K562 (cell line): ENCODE results near the gene MOB3B. TPM values are rescaled to one million over a fixed set of nuclear protein-coding genes. Genes with fewer than 3 reads are reported as not detected.

ENCODE experiments used
- ATF7 ChIP-seq: fragments of 450-650 bp; IDR thresholded peaks from 2 replicates; pipeline ENCODE4 v1.7.1; 2014; ENCODE audit warnings: mild to moderate bottlenecking, moderate library complexity
- BRF1 ChIP-seq: IDR thresholded peaks from 3 replicates; pipeline ENCODE4 v1.6.1; 2011; ENCODE audit warnings: borderline replicate concordance, mild to moderate bottlenecking; ENCODE audit not compliant: insufficient read length; ENCODE audit errors: extremely low read depth
- CBFA2T3 ChIP-seq: fragments of 450-650 bp; IDR thresholded peaks from 2 replicates; pipeline ENCODE4 v1.6.1; 2017
- CC2D1A ChIP-seq: fragments of 450-650 bp; IDR thresholded peaks from 2 replicates; pipeline ENCODE4 v1.6.1; 2017; ENCODE audit warnings: mild to moderate bottlenecking
- DMBX1 ChIP-seq: fragments of 250-450 bp; sonication (Bioruptor Pico); IDR thresholded peaks from 2 replicates; pipeline ENCODE4 v1.8.0; 2022; ENCODE audit warnings: inconsistent platforms, mild to moderate bottlenecking, moderate library complexity, borderline replicate concordance
- FOXA3 ChIP-seq, 2 experiments: fragments of 450-650 bp in 1 of 2; sonication (generic) in 1 of 2; formaldehyde crosslinking; IDR thresholded peaks in 1 of 2; conservative IDR thresholded peaks in 1 of 2; 2 replicates each; pipeline versions ENCODE4 v1.4.0 to v1.8.0; 2020 to 2022; ENCODE audit warnings: mild to moderate bottlenecking in 2 of 2, missing genetic modification reagents in 1 of 2
- FOXM1 ChIP-seq, 2 experiments: fragments of 450-650 bp in 1 of 2; sonication (generic) in 1 of 2; formaldehyde crosslinking in 1 of 2; IDR thresholded peaks; 2 replicates each; pipeline versions ENCODE4 v1.6.1 to v1.9.0; 2017 to 2022; ENCODE audit warnings: low read depth in 2 of 2, mild to moderate bottlenecking in 2 of 2, missing genetic modification reagents in 1 of 2, moderate library complexity in 1 of 2
- KAT8 ChIP-seq: fragments of 450-650 bp; IDR thresholded peaks from 2 replicates; pipeline ENCODE4 v1.6.1; 2016; ENCODE audit warnings: low read depth, mild to moderate bottlenecking
- NR2C1 ChIP-seq, 2 experiments: fragments of 450-650 bp; IDR thresholded peaks; 2 replicates each; pipeline ENCODE4 v1.6.1; 2017; ENCODE audit warnings: mild to moderate bottlenecking in 2 of 2, antibody characterized with exemption in 1 of 2, inconsistent platforms in 1 of 2, missing compliant biosample characterization in 1 of 2, missing genetic modification characterization in 1 of 2
- NR2C2 ChIP-seq, 2 experiments: fragments of 200-800 bp in 1 of 2; sonication (Bioruptor generic) in 1 of 2; sonication (generic) in 1 of 2; formaldehyde crosslinking in 1 of 2; IDR thresholded peaks; 2 replicates each; pipeline versions ENCODE4 v1.6.1 to v1.8.0; 2016 to 2022; ENCODE audit warnings: mild to moderate bottlenecking in 1 of 2, missing compliant biosample characterization in 1 of 2, missing genetic modification characterization in 1 of 2, missing genetic modification reagents in 1 of 2
- NR4A1 ChIP-seq, 2 experiments: fragments of 250-450 bp in 1 of 2; fragments of 450-650 bp in 1 of 2; sonication (Bioruptor Pico) in 1 of 2; IDR thresholded peaks; 2 replicates each; pipeline versions ENCODE4 v1.4.0 to v1.6.1; 2016 to 2020; ENCODE audit warnings: mild to moderate bottlenecking in 2 of 2, missing compliant biosample characterization in 1 of 2, missing genetic modification characterization in 1 of 2, moderate library complexity in 1 of 2
- RUNX1 ChIP-seq: sonication (generic); IDR thresholded peaks from 2 replicates; pipeline ENCODE4 v1.6.1; 2016; ENCODE audit warnings: antibody characterized with exemption, low read depth
- SRSF7 ChIP-seq: fragments of 200-400 bp; formaldehyde crosslinking; optimal IDR thresholded peaks from 2 replicates; pipeline ENCODE3; 2017; ENCODE audit warnings: mild to moderate bottlenecking, low read depth, low read length
- STAT5A ChIP-seq: IDR thresholded peaks from 2 replicates; pipeline ENCODE4 v1.6.1; 2012; ENCODE audit warnings: low read length, inconsistent platforms, borderline replicate concordance
- TBL1XR1 ChIP-seq, 2 experiments: IDR thresholded peaks; 2 replicates each; pipeline ENCODE4 v1.6.1; 2012; ENCODE audit warnings: improper control_type of control experiment in 2 of 2, low read length in 2 of 2, mild to moderate bottlenecking in 1 of 2
- ZNF24 ChIP-seq: fragments of 450-650 bp; IDR thresholded peaks from 2 replicates; pipeline ENCODE4 v1.6.1; 2016
- ZNF785 ChIP-seq: fragments of 250-450 bp; sonication (Bioruptor Pico); IDR thresholded peaks from 2 replicates; pipeline ENCODE4 v1.4.0; 2020; ENCODE audit warnings: mild to moderate bottlenecking
- polyA plus RNA-seq, 8 experiments: library from polyadenylated mRNA; depleted of rRNA in 4 of 8; stranded (reverse) in 5 of 8; unstranded in 3 of 8; fragments of >200 nt; fragmentation: Nextera tagmentation in 2 of 8; fragmentation: Illumina TruSeq in 1 of 8; extraction: Ambion mirVana in 2 of 8; extraction: Trizol in 1 of 8; gene quantifications; 2 replicates each; pipeline versions ENCODE4 v1.2.1 to v1.2.3, GENCODE V29; 2011 to 2014; ENCODE audit warnings: inconsistent platforms in 1 of 8, missing spikeins in 1 of 8
- total RNA-seq, 7 experiments: library from RNA; depleted of rRNA in 6 of 7; stranded (reverse); fragments of >200 nt in 6 of 7; fragmentation: Illumina TruSeq in 2 of 7; extraction: Trizol in 2 of 7; gene quantifications; 2 replicates each; pipeline versions ENCODE4 v1.2.1 to v1.2.3, GENCODE V29; 2011 to 2021; ENCODE audit warnings: low replicate concordance in 1 of 7
- TF ChIP-seq, protein P1 (sequence below), 2 experiments: fragments of 450-650 bp; IDR thresholded peaks; 2 replicates each; pipeline ENCODE4 v1.6.1; 2016; ENCODE audit warnings: mild to moderate bottlenecking in 2 of 2, borderline replicate concordance in 1 of 2, low read depth in 1 of 2, moderate library complexity in 1 of 2
- TF ChIP-seq, protein P2 (sequence below): fragments of 450-650 bp; formaldehyde crosslinking; IDR thresholded peaks from 2 replicates; pipeline ENCODE4 v1.4.0; 2020; ENCODE audit warnings: mild to moderate bottlenecking, moderate library complexity

MOB3B gene
- total and polyA plus RNA-seq, 9 of the 15 experiments (the other 6 are each of a cell fraction or from before 2014, with no cell fraction given): 3.6 to 12.8 (median 7.2) TPM

GRCh38 chr9:27462434-27462833 lies 67.2 kb downstream of the MOB3B start (continued):
- TF ChIP-seq, protein P1, sequence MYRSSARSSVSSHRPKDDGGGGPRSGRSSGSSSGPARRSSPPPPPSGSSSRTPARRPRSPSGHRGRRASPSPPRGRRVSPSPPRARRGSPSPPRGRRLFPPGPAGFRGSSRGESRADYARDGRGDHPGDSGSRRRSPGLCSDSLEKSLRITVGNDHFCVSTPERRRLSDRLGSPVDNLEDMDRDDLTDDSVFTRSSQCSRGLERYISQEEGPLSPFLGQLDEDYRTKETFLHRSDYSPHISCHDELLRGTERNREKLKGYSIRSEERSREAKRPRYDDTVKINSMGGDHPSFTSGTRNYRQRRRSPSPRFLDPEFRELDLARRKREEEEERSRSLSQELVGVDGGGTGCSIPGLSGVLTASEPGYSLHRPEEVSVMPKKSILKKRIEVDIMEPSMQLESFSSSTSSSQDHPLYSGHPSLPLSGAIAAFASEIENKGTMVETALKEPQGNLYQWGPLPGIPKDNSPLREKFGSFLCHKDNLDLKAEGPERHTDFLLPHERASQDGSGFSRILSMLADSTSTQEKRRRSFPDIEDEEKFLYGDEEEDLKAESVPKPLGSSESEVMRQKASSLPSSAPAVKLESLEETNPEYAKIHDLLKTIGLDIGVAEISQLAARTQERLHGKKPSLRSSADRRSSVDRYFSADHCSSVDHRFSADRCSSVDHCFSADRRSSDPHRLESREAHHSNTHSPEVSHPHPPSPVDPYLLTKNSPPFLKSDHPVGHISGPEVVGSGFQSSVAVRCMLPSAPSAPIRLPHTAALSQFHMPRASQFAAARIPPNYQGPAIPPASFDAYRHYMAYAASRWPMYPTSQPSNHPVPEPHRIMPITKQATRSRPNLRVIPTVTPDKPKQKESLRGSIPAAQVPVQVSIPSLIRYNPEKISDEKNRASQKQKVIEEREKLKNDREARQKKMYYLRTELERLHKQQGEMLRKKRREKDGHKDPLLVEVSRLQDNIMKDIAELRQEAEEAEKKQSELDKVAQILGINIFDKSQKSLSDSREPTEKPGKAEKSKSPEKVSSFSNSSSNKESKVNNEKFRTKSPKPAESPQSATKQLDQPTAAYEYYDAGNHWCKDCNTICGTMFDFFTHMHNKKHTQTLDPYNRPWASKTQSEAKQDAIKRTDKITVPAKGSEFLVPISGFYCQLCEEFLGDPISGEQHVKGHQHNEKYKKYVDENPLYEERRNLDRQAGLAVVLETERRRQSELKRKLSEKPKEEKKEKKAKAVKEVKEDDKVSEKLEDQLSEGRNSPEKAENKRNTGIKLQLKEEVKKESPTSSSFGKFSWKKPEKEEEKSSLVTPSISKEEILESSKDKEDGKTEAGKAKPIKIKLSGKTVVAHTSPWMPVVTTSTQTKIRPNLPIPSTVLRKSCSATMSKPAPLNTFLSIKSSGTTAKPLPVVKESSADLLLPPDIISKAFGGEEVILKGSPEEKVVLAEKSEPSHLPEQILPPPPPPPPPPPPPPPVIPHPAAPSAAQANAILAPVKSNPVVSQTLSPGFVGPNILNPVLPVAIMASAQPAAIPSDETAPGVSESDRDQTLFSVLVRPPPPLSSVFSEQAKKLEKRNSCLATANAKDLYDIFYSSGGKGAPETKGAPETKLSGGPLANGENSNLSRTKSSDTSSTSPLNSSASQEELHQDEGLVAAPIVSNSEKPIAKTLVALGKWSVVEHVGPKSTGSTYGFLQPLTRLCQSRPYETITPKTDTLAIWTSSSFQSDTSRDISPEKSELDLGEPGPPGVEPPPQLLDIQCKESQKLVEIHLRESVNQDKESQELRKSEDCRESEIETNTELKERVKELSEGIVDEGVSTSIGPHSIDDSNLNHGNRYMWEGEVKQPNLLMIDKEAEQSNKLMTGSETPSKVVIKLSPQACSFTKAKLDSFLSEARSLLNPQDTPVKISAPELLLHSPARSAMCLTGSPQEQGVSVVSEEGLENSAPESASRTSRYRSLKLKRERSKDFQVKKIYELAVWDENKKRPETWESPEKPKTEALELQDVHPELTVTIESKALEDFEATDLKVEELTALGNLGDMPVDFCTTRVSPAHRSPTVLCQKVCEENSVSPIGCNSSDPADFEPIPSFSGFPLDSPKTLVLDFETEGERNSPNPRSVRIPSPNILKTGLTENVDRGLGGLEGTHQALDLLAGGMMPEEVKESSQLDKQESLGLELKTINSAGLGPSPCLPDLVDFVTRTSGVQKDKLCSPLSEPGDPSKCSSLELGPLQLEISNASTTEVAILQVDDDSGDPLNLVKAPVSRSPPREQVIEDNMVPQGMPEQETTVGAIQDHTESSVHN (IDR thresholded peaks at IDR 0.05; ENCODE audit: borderline replicate concordance in 1 of 2, low read depth in 1 of 2): 0 out of 4 replicates have a peak, but pooled peaks of 1 of the 2 experiments have one; percentile 25
- TF ChIP-seq NR4A1 (CRISPR knock-in tag; IDR thresholded peaks at IDR 0.05): no peak
- no peak for TF ChIP-seq NR4A1 (tag; IDR thresholded peaks at IDR 0.05)
- no peak for TF ChIP-seq RUNX1
- TF ChIP-seq ATF7: peak; percentile 81
- TF ChIP-seq FOXA3 (CRISPR knock-in tag; conservative IDR thresholded peaks at IDR 0.05 in 1 of 2, IDR thresholded peaks at IDR 0.05 in 1 of 2): peak in 1 of 2 experiments; percentile 52; a peak in 2 of 4 replicates
- TF ChIP-seq NR2C2 (CRISPR knock-in tag; IDR thresholded peaks at IDR 0.05): no peak
- TF ChIP-seq NR2C2 (tag; IDR thresholded peaks at IDR 0.05): peak; percentile 70
- no peak for TF ChIP-seq ZNF785 (CRISPR knock-in tag)
- TF ChIP-seq SRSF7: no peak
- peak; percentile 92 for TF ChIP-seq FOXM1 (IDR thresholded peaks at IDR 0.05; ENCODE audit: low read depth)
- TF ChIP-seq FOXM1 (CRISPR knock-in tag; IDR thresholded peaks at IDR 0.05; ENCODE audit: low read depth): no peak
- no peak for TF ChIP-seq KAT8
- peak; percentile 98 for TF ChIP-seq CC2D1A
- TF ChIP-seq DMBX1 (CRISPR knock-in tag): no peak
- no peak for TF ChIP-seq NR2C1 (IDR thresholded peaks at IDR 0.05)
- peak; percentile 31; the same call in 1 of the 2 replicates for TF ChIP-seq NR2C1 (tag; IDR thresholded peaks at IDR 0.05)
- TF ChIP-seq BRF1: no peak
- TF ChIP-seq, protein P2, sequence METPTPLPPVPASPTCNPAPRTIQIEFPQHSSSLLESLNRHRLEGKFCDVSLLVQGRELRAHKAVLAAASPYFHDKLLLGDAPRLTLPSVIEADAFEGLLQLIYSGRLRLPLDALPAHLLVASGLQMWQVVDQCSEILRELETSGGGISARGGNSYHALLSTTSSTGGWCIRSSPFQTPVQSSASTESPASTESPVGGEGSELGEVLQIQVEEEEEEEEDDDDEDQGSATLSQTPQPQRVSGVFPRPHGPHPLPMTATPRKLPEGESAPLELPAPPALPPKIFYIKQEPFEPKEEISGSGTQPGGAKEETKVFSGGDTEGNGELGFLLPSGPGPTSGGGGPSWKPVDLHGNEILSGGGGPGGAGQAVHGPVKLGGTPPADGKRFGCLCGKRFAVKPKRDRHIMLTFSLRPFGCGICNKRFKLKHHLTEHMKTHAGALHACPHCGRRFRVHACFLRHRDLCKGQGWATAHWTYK: no peak
- TF ChIP-seq ZNF24: no peak
- peak; percentile 65 for TF ChIP-seq CBFA2T3
- TF ChIP-seq TBL1XR1 (IDR thresholded peaks at IDR 0.05; ENCODE audit: low read length in 2 of 2): 0 out of 4 replicates have a peak, but pooled peaks of 1 of the 2 experiments have one; percentile 24
- peak; percentile 42; the same call in 1 of the 2 replicates for TF ChIP-seq STAT5A
